Peyer's patch (tissue), 4 donors: ENCODE measurements around the gene COL9A3. TPM values are rescaled to one million over a fixed set of nuclear protein-coding genes. Genes with fewer than 3 reads are reported as not detected.
A peak's percentile ranks its signal among the peaks of the same experiment; 100 is the strongest.

Source experiments
- DNase-seq, 3 donors: peaks; one replicate each; pipeline ENCODE4 v3.0.0-alpha.2; 2017 to 2019
- H3K27ac ChIP-seq, 4 donors: fragments of 200-600 bp; sonication (generic); one replicate each; pipeline ENCODE4 v1.5.1; 2016 to 2019
- H3K27me3 ChIP-seq, 2 donors: fragments of 200-600 bp; sonication (generic); one replicate each; pipeline ENCODE4 v1.5.1; 2019
- H3K36me3 ChIP-seq, 3 donors: fragments of 200-600 bp; sonication (generic); one replicate each; pipeline ENCODE4 v1.5.1; 2016 to 2019
- H3K4me1 ChIP-seq, 4 donors: fragments of 200-600 bp; sonication (generic); one replicate each; pipeline ENCODE4 v1.5.1; 2016 to 2019
- H3K4me3 ChIP-seq, 4 donors: fragments of 200-600 bp; sonication (generic); 1 replicate in 3 of 4; 2 replicates in 1 of 4; pipeline ENCODE4 v1.5.1; 2016 to 2019; ENCODE audit warnings: mild to moderate bottlenecking in 1 of 4
- H3K9me3 ChIP-seq, 4 donors: fragments of 200-600 bp; sonication (generic); one replicate each; pipeline ENCODE4 v1.5.1; 2016 to 2019; ENCODE audit warnings: mild to moderate bottlenecking in 1 of 4
- POLR2A ChIP-seq, 2 donors: fragments of 450-650 bp; IDR thresholded peaks; one replicate each; pipeline ENCODE4 v1.5.1; 2017; ENCODE audit warnings: antibody characterized with exemption in 2 of 2, mild to moderate bottlenecking in 2 of 2, moderate library complexity in 2 of 2
- total RNA-seq, 4 donors: library from RNA; depleted of rRNA; stranded (reverse); fragments of >200 nt; gene quantifications; one replicate each; pipeline ENCODE4 v1.1.0, GENCODE V29; 2016
- TF ChIP-seq, protein P1 (sequence below), 6 experiments: fragments of 450-650 bp in 4 of 6; fragments of 200-600 bp in 2 of 6; sonication (generic) in 1 of 6; IDR thresholded peaks; one replicate each; pipeline ENCODE4 v1.5.1; 2017 to 2019; ENCODE audit warnings: antibody characterized with exemption in 6 of 6, mild to moderate bottlenecking in 3 of 6, moderate library complexity in 1 of 6

COL9A3 gene
- total RNA-seq, 4 donors from 2014 or later: 3.3 to 19.8 (median 4.1) TPM

GRCh38 chr20:62824476-62825332, 7.9 kb downstream of the COL9A3 start:
- Histone ChIP-seq H3K27me3 (no peaks in the 10 kb centered on the region), H3K9me3 (no peaks in the 10 kb centered on the region), H3K4me3 (peak overlapping the region; percentile 11 to 70 (median 36)), H3K27ac (peak overlapping the region in 2 of 4 donors; percentile 70 to 90), H3K4me1 (peaks cover 5 to 14% (median 12%) of the 10 kb centered on the region in 4 donors), H3K36me3 (no peaks in the 10 kb centered on the region)
- DNase-seq: peak in 2 of 3 donors; percentile 72 to 87
- TF ChIP-seq POLR2A (IDR thresholded peaks at IDR 0.05): peak in 1 of 2 donors; percentile 53
- TF ChIP-seq, protein P1, sequence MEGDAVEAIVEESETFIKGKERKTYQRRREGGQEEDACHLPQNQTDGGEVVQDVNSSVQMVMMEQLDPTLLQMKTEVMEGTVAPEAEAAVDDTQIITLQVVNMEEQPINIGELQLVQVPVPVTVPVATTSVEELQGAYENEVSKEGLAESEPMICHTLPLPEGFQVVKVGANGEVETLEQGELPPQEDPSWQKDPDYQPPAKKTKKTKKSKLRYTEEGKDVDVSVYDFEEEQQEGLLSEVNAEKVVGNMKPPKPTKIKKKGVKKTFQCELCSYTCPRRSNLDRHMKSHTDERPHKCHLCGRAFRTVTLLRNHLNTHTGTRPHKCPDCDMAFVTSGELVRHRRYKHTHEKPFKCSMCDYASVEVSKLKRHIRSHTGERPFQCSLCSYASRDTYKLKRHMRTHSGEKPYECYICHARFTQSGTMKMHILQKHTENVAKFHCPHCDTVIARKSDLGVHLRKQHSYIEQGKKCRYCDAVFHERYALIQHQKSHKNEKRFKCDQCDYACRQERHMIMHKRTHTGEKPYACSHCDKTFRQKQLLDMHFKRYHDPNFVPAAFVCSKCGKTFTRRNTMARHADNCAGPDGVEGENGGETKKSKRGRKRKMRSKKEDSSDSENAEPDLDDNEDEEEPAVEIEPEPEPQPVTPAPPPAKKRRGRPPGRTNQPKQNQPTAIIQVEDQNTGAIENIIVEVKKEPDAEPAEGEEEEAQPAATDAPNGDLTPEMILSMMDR (IDR thresholded peaks at IDR 0.05): no peak

- H3K27ac ChIP-seq: peak overlapping the region in 2 of 4 donors; percentile 70 to 90
- no peaks in the 10 kb centered on the region for H3K9me3 ChIP-seq
- peaks cover 5 to 14% (median 12%) of the 10 kb centered on the region in 4 donors for H3K4me1 ChIP-seq
- TF ChIP-seq POLR2A (IDR thresholded peaks at IDR 0.05): no peak
- no peaks in the 10 kb centered on the region for H3K36me3 ChIP-seq
- no peak for DNase-seq
- no peaks in the 10 kb centered on the region for H3K27me3 ChIP-seq
- peak overlapping the region in 2 of 4 donors; percentile 44 to 70 for H3K4me3 ChIP-seq
Observed at GRCh38 chr20:62825333-62825985, 8.6 kb downstream of the COL9A3 start.

- TF ChIP-seq, protein P1 (IDR thresholded peaks at IDR 0.05): no peak
- TF ChIP-seq POLR2A (IDR thresholded peaks at IDR 0.05): no peak
- Histone ChIP-seq H3K9me3 (no peaks in the 10 kb centered on the region), H3K27ac (peak overlapping the region in 2 of 4 donors; percentile 70 to 90), H3K36me3 (no peaks in the 10 kb centered on the region), H3K4me1 (peaks cover 5 to 17% (median 13%) of the 10 kb centered on the region in 4 donors), H3K27me3 (no peaks in the 10 kb centered on the region), H3K4me3 (no peak overlapping the region)
- DNase-seq: peak in 1 of 3 donors; percentile 40
Observed at GRCh38 chr20:62825986-62826645, 9.3 kb downstream of the COL9A3 start.

DNA sequence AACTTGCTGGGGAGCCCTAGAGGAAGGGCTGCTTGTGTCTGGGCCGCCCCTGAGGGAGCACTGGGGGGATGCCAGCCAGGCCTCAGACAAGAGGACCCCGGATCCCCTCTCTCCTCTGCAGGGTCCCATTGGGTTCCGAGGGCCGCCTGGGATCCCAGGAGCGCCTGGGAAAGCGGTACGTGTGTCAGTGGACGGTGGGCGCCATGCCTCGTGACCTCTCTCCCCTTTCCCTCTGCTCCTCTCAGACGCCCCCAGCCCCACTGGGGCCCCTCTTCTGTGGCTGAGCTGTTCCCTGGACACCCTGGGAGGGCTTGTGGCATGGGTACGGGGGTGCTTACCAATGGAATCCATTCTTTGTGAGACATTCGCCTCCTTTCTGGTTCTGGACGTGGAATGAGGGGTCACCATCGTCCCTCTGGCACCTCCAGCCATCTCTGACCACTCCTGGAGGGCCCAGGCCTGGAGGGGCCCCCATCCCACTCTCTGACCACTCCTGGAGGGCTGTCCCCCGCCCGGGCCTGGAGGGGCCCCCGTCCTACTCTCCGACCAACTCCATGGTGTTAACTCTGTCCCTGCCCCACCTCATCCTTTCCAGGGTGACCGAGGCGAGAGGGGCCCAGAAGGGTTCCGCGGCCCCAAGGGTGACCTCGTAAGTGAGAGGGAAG, 9.9 kb downstream of the COL9A3 start:
- H3K27ac ChIP-seq: peak overlapping the region in 1 of 4 donors; percentile 70
- no peak overlapping the region for H3K4me3 ChIP-seq
- TF ChIP-seq, protein P1 (IDR thresholded peaks at IDR 0.05): no peak
- TF ChIP-seq POLR2A (IDR thresholded peaks at IDR 0.05): no peak
- no peaks in the 10 kb centered on the region for H3K9me3 ChIP-seq
- no peaks in the 10 kb centered on the region for H3K36me3 ChIP-seq
- no peaks in the 10 kb centered on the region for H3K27me3 ChIP-seq
- DNase-seq: no peak
- peaks cover 5 to 23% (median 17%) of the 10 kb centered on the region in 4 donors for H3K4me1 ChIP-seq

DNA sequence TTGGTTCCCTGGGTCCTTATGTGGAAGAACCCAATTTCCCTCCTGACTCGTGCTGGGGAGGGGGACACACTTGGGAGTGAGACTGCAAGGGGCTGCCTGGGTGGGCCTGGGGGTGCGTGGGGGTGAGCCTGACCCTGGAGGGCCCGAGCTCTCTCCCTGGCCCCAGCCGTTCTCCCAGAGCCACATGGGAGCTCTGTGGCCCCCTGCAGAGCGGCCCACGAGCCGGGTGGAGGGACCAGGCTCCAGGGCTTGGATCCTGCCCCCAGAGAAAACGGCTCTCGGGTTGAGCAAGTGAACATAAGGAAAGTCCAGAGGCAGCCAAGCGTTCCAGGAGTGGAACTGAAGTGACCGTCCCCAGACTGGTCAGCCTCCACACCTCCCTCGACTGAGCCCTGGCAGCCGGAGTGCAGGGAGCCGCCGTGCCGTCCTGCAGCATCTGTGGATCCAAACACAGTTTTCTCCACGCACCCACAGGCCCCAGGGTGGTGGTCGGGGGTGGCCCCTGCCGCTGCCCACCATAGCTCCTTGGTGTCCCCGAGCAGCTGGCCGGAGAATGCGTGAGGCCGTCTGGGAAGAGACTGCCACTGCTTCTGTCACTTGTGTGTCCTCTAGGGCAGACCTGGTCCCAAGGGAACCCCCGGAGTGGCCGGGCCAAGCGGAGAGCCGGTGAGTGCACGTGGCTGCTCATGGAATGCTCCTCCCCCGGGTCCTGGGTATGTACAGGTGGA, 10.6 kb downstream of the COL9A3 start:
- Histone ChIP-seq H3K36me3 (no peaks in the 10 kb centered on the region), H3K27me3 (no peaks in the 10 kb centered on the region), H3K9me3 (no peaks in the 10 kb centered on the region), H3K4me3 (no peak overlapping the region), H3K4me1 (peaks cover 5 to 30% (median 23%) of the 10 kb centered on the region in 4 donors), H3K27ac (no peak overlapping the region)
- no peak for TF ChIP-seq POLR2A (IDR thresholded peaks at IDR 0.05)
- DNase-seq: no peak
